GM12875 (cell line): ENCODE measurements around the gene TBL1X.

Experiments
- H3K4me3 ChIP-seq: one replicate; pipeline ENCODE4 v1.5.1; 2011; ENCODE audit warnings: low read depth, low read length, control low read depth
- TF ChIP-seq, protein P1 (sequence below): IDR thresholded peaks from 2 replicates; pipeline ENCODE4 v1.5.1; 2011; ENCODE audit warnings: low read depth, mild to moderate bottlenecking, control low read depth, inconsistent platforms, low read length, moderate library complexity, borderline replicate concordance; ENCODE audit not compliant: insufficient read depth

TBL1X gene

DNA sequence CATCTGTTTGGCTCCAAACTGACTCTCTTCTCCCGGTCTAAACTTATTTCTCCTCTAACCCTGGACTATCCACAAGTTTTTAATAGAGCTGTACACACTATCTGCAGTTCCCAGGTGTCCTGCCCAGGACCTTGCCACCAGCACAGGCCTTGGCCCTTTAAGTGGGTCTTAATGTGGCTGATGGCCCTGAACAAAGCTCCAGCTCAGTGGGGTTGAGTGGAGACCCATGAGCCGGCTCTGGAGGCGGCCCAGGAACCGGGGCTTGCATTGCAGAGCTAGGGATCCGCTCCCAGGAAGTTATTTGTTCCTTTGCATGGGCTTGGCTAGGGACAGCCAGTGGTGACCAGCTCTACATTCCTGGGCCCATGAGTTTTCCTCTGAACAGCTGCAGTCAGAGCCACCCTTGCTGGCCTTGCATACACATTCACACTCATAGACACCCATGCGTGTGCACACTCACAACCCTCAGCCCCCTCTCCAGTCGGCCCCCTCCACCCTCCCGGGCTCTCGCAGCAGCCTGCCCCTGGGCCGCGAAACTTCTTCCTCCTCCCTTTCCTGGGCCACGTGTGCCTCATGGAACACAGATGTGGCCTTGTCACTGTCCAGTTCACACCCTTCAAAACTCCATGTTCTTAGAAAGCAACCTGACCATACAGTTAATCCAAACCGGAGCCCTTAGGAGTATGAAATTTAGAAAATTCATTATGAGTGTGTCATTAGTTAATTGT, 242.6 kb downstream of the TBL1X start:
- TF ChIP-seq, protein P1, sequence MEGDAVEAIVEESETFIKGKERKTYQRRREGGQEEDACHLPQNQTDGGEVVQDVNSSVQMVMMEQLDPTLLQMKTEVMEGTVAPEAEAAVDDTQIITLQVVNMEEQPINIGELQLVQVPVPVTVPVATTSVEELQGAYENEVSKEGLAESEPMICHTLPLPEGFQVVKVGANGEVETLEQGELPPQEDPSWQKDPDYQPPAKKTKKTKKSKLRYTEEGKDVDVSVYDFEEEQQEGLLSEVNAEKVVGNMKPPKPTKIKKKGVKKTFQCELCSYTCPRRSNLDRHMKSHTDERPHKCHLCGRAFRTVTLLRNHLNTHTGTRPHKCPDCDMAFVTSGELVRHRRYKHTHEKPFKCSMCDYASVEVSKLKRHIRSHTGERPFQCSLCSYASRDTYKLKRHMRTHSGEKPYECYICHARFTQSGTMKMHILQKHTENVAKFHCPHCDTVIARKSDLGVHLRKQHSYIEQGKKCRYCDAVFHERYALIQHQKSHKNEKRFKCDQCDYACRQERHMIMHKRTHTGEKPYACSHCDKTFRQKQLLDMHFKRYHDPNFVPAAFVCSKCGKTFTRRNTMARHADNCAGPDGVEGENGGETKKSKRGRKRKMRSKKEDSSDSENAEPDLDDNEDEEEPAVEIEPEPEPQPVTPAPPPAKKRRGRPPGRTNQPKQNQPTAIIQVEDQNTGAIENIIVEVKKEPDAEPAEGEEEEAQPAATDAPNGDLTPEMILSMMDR, result no peak
- no peak overlapping the region for H3K4me3 ChIP-seq

DNA sequence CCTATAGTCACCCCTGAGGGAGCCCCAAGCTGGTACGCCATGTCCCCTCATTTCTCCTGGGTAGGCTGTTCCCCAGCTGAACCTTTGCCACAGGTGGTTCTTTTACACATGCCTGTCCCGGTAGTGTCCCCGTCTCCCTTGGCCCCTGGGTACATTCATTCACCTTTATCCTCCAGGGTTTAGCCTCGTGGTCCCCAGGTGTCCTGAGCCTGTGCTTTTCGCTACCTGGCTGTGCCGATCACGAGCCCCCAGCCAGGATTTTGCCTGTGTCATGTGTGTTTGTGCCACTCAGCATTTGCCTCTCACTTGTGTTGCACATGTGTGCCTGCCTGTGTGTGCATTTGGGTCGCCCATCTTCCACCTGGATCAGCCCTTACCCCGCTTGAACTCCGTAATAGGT, 243.2 kb downstream of the TBL1X start:
- TF ChIP-seq, protein P1, result no peak
- no peak overlapping the region for H3K4me3 ChIP-seq

DNA sequence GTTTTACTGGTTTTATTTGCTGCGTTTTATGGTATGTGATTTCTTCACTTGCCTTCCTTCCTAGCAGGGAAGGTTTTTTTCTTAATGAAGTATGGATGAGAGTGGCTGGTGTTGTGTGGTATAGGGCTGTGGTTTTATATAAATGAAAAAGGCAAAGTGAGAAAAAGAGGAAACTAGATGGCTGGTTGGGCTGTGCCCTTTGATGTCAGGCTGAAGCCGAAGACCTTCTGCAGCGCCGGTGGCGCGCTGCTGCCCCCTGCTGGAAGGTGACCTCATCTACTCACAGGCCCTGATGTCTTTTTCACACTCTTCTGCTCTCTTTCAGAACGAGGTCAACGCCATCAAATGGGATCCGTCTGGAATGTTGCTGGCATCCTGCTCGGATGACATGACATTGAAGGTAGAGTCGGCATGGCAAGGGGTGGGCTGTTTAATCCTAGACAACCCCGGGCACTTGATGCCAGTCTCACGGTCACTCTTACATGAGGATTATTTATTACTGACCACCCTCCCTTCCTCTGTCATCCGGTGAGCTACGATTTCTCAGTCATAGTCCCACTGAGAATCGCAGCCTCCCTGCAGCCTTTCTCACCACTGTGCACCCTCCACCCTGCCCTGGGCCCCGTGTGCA, 244.2 kb downstream of the TBL1X start:
- TF ChIP-seq, protein P1, result peak; percentile 91
- H3K4me3 ChIP-seq, result no peak overlapping the region

DNA sequence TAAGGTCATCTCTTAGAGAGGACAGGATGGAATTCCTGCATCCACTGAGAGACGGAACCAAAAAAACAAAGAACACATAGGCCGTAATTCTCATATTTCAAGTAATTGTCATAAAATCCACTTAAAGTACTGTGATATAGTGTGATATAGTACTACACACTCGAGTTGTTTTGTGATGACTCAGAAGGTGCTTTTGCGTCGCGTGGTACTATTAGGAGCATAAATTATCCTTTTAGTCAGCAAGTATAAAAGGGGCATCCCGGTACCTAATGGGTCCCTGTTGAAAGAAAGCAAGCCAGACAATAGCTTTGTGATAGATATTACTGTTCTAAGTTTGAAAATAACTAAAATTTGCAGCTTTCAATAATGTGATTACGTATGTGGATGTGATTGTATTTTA, 245.5 kb downstream of the TBL1X start:
- no peak overlapping the region for H3K4me3 ChIP-seq
- TF ChIP-seq, protein P1, result no peak

DNA sequence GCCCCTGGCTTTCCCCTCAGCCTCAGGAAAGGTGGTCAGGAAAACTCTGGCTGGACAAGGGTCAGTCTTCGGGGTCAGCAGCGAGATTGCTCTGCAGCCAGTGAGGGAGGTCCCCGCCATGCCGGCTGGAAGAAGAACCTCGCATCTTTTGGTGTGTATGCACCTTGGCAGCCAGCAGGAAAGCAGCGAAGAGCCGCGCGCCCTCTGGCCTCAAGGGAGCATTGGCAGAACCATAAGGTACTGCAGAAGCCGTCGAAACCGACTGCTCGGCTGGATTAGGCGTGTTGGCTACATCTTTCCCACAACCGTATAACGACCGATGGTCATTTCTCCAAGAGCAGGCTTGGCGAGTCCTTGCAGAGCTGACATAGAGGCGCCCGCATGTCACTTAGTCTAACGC, 252.5 kb downstream of the TBL1X start:
- TF ChIP-seq, protein P1, result no peak
- H3K4me3 ChIP-seq, result no peak overlapping the region

DNA sequence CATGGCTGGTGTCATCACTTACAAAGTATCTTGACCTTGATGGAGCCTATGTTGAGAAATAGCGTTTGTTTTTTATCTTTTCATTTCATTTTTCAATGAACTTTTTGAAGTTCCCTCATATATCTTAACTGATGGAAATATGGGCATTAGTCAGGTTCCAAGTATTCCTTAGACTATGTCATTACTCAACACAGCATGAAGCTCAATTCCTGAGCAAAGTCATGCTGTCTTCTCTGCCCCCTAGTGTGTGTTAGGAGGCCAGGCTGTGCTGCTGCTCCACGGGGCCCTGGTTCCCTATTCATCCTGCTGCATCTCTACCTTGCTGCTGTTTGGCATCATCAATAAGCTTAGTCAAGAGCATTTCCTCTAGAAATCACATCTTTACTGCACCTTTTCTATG, 259.9 kb downstream of the TBL1X start:
- TF ChIP-seq, protein P1, result no peak
- no peak overlapping the region for H3K4me3 ChIP-seq

DNA sequence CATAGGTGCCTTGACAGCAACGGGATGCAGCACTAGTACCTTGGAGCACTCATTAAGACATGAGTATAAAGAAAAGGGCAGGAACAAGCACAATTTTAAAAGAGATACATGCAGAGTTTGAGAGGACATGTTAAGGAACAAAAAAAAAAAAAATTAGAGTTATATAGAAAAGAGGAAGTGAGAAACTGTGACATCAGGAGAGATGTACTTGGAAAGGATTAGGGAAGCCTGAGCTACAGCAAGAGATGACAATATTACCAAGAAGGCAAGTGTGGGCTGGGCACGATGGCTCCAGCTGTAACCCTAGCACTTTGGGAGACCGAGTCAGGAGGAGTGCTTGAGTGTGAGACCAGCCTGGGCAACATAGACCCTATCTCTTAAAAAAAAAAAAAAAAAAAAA, 263.4 kb downstream of the TBL1X start:
- TF ChIP-seq, protein P1, result no peak
- H3K4me3 ChIP-seq, result no peak overlapping the region
